Heart right ventricle (tissue), 16 donors: ENCODE results near the gene DRD3. TPM values are rescaled to one million over a fixed set of nuclear protein-coding genes. Genes with fewer than 3 reads are reported as not detected.

ENCODE experiments used
- ATAC-seq, 8 donors: fragments of 200-7000 bp; cut with Tn5 transposase; one replicate each; pipeline ENCODE4 v1.9.1; 2020; ENCODE audit warnings: mild to moderate bottlenecking in 8 of 8, moderate library complexity in 8 of 8, moderate number of reproducible peaks in 1 of 8
- DNase-seq, 2 donors: peaks; one replicate each; pipeline ENCODE4 v3.0.0-alpha.2; 2020
- H3K27ac ChIP-seq, 10 donors: fragments of 200-600 bp; sonication (generic) in 2 of 10; one replicate each; pipeline versions ENCODE4 v1.5.0 to v1.8.0; 2020 to 2022; ENCODE audit warnings: mild to moderate bottlenecking in 3 of 10
- H3K27me3 ChIP-seq, 7 donors: fragments of 200-600 bp; one replicate each; pipeline ENCODE4 v1.8.0; 2021 to 2022; ENCODE audit warnings: mild to moderate bottlenecking in 2 of 7
- H3K36me3 ChIP-seq, 9 donors: fragments of 200-600 bp; sonication (generic) in 1 of 9; one replicate each; pipeline versions ENCODE4 v1.5.0 to v1.8.0; 2020 to 2022; ENCODE audit warnings: mild to moderate bottlenecking in 2 of 9
- H3K4me1 ChIP-seq, 9 donors: fragments of 200-600 bp; sonication (generic) in 1 of 9; one replicate each; pipeline versions ENCODE4 v1.5.0 to v1.8.0; 2020 to 2022; ENCODE audit warnings: mild to moderate bottlenecking in 4 of 9
- H3K4me3 ChIP-seq, 10 donors: fragments of 200-600 bp; sonication (generic) in 2 of 10; one replicate each; pipeline versions ENCODE4 v1.5.0 to v1.8.0; 2020 to 2022; ENCODE audit warnings: mild to moderate bottlenecking in 7 of 10, moderate library complexity in 2 of 10
- H3K9me3 ChIP-seq, 11 donors: fragments of 200-600 bp in 10 of 11; sonication (generic) in 2 of 11; one replicate each; pipeline versions ENCODE4 v1.5.0 to v1.8.0; 2013 to 2022; ENCODE audit warnings: mild to moderate bottlenecking in 2 of 11, control low read depth in 1 of 11, moderate library complexity in 1 of 11
- WGBS, 2 donors: extraction: QIAGEN DNeasy Blood & Tissue Kit; methylation state at CpG; one replicate each; pipeline ENCODE4 v1.1.7; 2013; ENCODE audit warnings: inconsistent platforms in 1 of 2; 5-methylcytosine and 5-hydroxymethylcytosine counted together
- intact Hi-C, 10 donors: fragments of 100-400 bp; cut with DNase I; formaldehyde crosslinking; loops; one replicate each; pipeline versions ENCODE4 v1.11.1 to v1.14.2; 2022
- polyA plus RNA-seq, 2 donors: library from polyadenylated mRNA; stranded (reverse); fragments of 200-250 nt; gene quantifications; one replicate each; pipeline ENCODE4 v1.2.3, GENCODE V29; 2013
- total RNA-seq, 10 donors: library from RNA; stranded (reverse); fragmentation: NEBNext Ultra II Directional in 3 of 10; extraction: Animal tissue kit (Norgen Biotek cat#: 25700) in 3 of 10; gene quantifications; one replicate each; pipeline versions ENCODE4 v1.2.1 to v1.2.4, GENCODE V29; 2021 to 2023
- TF ChIP-seq, protein P1 (sequence below), 9 donors: fragments of 200-600 bp; sonication (generic) in 2 of 9; IDR thresholded peaks; one replicate each; pipeline versions ENCODE4 v1.5.0 to v1.8.0; 2021 to 2022; ENCODE audit warnings: antibody characterized with exemption in 9 of 9, mild to moderate bottlenecking in 5 of 9, moderate library complexity in 1 of 9
- donor health status: Arrhythmogenic right ventricular cardiomyopathy.
- donor health status: ischemic (EF 13 %, LVEDD 7.1; RV severe dilation, severe dysfunction).
- donor health status: healthy with polysubstance abuse.
- donor health status: DM: no; HTN: yes; CAD: no.
- donor health status: DM: no; HTN: no; CAD: no.
- donor health status: ischemic (EF 25% LVEDD 6.9; RV normal size, moderate dysfunction).
- donor health status: ischemic (EF 25% LVEDD 5.7; RV mildly dilated, moderate dysfunction).
- donor health status: healthy.
- donor health status: DM: yes; HTN: yes; CAD: no.
- donor health status: Ischemic cardiomyopathy.
- donor health status: ischemic (EF 35%, LVEDD 5.7; RV mildly dilated, moderate dysfunction).
- donor health status: nonischemic (EF 11% LVEDD 7.7; RV severe dilation, severe dysfunction).
- donor health status: DM: yes; HTN: yes; CAD: no.
- donor health status: PGD.
- donor health status: ischemic (EF 29% LVEDD 5.4; RV normal size, mild dysfunction).
- donor health status: nonischemic (EF 23%, LVEDD 6.1; RV moderate dilation, normal function).

DRD3 gene
- total and polyA plus RNA-seq, 12 donors: not detected

GRCh38 chr3:114154321-114154821, 24.5 kb downstream of the DRD3 start:
- intact Hi-C loops: loop anchor here in 8 of 10 donors (10.0 kb wide), 7 partner anchors 100 to 1010 kb away; partner anchors contain the start of genes TIGIT (in 4 of the 8), GRAMD1C (in 2 of the 8), CCDC191 (in 1 of the 8) and QTRT2 (in 1 of the 8)
- peaks cover 0 to 13% (median 6%) of the 10 kb centered on the region in 9 donors for H3K4me1 ChIP-seq
- H3K4me3 ChIP-seq: no peak overlapping the region
- no peak overlapping the region for H3K27ac ChIP-seq
- DNase-seq (no peak), ATAC-seq (no peak)
- no peaks in the 10 kb centered on the region for H3K36me3 ChIP-seq
- TF ChIP-seq, protein P1, sequence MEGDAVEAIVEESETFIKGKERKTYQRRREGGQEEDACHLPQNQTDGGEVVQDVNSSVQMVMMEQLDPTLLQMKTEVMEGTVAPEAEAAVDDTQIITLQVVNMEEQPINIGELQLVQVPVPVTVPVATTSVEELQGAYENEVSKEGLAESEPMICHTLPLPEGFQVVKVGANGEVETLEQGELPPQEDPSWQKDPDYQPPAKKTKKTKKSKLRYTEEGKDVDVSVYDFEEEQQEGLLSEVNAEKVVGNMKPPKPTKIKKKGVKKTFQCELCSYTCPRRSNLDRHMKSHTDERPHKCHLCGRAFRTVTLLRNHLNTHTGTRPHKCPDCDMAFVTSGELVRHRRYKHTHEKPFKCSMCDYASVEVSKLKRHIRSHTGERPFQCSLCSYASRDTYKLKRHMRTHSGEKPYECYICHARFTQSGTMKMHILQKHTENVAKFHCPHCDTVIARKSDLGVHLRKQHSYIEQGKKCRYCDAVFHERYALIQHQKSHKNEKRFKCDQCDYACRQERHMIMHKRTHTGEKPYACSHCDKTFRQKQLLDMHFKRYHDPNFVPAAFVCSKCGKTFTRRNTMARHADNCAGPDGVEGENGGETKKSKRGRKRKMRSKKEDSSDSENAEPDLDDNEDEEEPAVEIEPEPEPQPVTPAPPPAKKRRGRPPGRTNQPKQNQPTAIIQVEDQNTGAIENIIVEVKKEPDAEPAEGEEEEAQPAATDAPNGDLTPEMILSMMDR (IDR thresholded peaks at IDR 0.05): no peak
- H3K27me3 ChIP-seq: peaks cover 0 to 8% (median 0%) of the 10 kb centered on the region in 7 donors
- no peaks in the 10 kb centered on the region for H3K9me3 ChIP-seq
- WGBS, 2 donors: 56 to 60% methylated on average over 6 of the region's 6 CpGs

DNA sequence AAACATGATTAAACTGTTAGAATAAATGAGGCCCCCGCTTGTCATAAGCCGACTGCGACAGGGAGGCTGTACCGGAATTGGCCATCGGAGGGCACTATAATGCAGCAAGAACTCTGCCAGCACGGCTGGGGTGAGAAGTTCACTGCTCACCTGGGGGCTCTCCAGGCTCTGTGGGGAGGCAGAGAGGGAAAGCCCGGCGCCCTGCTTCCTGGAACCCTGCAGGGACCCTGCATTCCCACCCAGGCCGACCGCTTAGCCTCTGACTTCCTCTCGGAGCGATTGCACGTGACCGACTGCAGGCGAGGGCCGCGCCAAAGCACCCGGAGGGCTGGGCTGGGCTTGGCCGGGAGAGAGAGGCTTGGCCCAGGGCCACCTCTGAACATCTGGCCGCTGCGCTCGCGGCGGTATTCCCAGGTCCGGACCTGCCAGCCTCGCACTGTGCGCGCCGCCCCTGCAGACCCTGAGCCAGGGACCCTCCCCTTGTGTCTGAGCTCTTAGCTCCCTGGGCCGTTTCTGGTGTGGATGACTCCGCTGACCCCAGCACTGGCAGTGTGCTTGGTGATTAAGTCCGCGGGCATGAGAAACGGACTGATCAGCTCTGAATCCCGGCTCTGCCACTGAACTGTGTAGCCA, 26.2 kb downstream of the DRD3 start:
- DNase-seq: peak; percentile 82 to 83
- Histone ChIP-seq H3K27ac (peak overlapping the region in 3 of 10 donors; percentile 3 to 66 (median 7)), H3K4me3 (peak overlapping the region; percentile 3 to 63 (median 46)), H3K9me3 (no peaks in the 10 kb centered on the region), H3K36me3 (no peaks in the 10 kb centered on the region), H3K27me3 (no peaks in the 10 kb centered on the region), H3K4me1 (peaks cover 0 to 13% (median 6%) of the 10 kb centered on the region in 9 donors)
- TF ChIP-seq, protein P1 (IDR thresholded peaks at IDR 0.05): peak; percentile 81 to 98 (median 91)
- intact Hi-C loops: loop anchor here in 8 of 10 donors (10.0 kb wide), 7 partner anchors 98 to 1012 kb away; partner anchors contain the start of genes TIGIT (in 4 of the 8), GRAMD1C (in 2 of the 8), CCDC191 (in 1 of the 8) and QTRT2 (in 1 of the 8)
- whole genome bisulfite sequencing, 2 donors: 3 to 4% methylated on average over 35 of the region's 35 CpGs
- peak; percentile 90 to 96 (median 95) for ATAC-seq

DNA sequence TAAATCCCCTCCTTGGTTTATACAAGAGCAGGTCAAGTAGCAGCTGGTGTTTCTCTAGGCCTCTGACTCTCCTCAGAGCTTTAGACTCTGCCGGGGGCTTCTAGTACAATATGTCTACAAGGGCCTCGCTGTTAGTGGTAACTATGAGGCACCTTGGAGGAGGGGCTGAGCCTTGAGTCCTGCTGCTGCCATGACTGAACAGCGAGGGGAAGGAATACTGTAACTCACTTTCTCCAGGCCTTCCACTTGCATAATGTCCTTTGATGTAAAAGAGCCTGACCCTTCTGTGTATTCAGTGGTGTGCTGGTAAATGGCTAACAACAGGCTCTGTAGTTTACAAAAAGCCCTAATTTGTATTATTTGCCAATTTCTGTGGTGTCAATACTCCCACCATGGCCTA, 27.8 kb downstream of the DRD3 start:
- H3K27me3 ChIP-seq: no peaks in the 10 kb centered on the region
- TF ChIP-seq, protein P1 (IDR thresholded peaks at IDR 0.05): no peak
- intact Hi-C loops: loop anchor here in 8 of 10 donors (10.0 kb wide), 7 partner anchors 96 to 1014 kb away; partner anchors contain the start of genes TIGIT (in 4 of the 8), GRAMD1C (in 2 of the 8), CCDC191 (in 1 of the 8) and QTRT2 (in 1 of the 8)
- H3K4me1 ChIP-seq: peaks cover 0 to 13% (median 6%) of the 10 kb centered on the region in 9 donors
- H3K4me3 ChIP-seq: no peak overlapping the region
- H3K9me3 ChIP-seq: no peaks in the 10 kb centered on the region
- H3K27ac ChIP-seq: no peak overlapping the region
- no peaks in the 10 kb centered on the region for H3K36me3 ChIP-seq
- 85 to 94% methylated on average over 3 of the region's 3 CpGs for WGBS, 2 donors
- no peak for DNase-seq
- ATAC-seq: no peak

- no peaks in the 10 kb centered on the region for H3K36me3 ChIP-seq
- TF ChIP-seq, protein P1 (IDR thresholded peaks at IDR 0.05): no peak
- H3K27me3 ChIP-seq: no peaks in the 10 kb centered on the region
- ATAC-seq (no peak), DNase-seq (no peak)
- H3K27ac ChIP-seq: no peak overlapping the region
- no peaks in the 10 kb centered on the region for H3K9me3 ChIP-seq
- intact Hi-C loops: loop anchor here in 1 of 10 donors (10.0 kb wide), 1 partner anchor 192 kb away; no protein-coding TSS in a partner anchor
- peaks cover 0 to 13% (median 0%) of the 10 kb centered on the region in 9 donors for H3K4me1 ChIP-seq
- WGBS, 2 donors: 77 to 81% methylated on average over 9 of the region's 9 CpGs
- H3K4me3 ChIP-seq: no peak overlapping the region
Measured at GRCh38 chr3:114147251-114147650, 31.6 kb downstream of the DRD3 start.
